ENCODE results near the gene FERD3L.

The FERD3L gene

DNA sequence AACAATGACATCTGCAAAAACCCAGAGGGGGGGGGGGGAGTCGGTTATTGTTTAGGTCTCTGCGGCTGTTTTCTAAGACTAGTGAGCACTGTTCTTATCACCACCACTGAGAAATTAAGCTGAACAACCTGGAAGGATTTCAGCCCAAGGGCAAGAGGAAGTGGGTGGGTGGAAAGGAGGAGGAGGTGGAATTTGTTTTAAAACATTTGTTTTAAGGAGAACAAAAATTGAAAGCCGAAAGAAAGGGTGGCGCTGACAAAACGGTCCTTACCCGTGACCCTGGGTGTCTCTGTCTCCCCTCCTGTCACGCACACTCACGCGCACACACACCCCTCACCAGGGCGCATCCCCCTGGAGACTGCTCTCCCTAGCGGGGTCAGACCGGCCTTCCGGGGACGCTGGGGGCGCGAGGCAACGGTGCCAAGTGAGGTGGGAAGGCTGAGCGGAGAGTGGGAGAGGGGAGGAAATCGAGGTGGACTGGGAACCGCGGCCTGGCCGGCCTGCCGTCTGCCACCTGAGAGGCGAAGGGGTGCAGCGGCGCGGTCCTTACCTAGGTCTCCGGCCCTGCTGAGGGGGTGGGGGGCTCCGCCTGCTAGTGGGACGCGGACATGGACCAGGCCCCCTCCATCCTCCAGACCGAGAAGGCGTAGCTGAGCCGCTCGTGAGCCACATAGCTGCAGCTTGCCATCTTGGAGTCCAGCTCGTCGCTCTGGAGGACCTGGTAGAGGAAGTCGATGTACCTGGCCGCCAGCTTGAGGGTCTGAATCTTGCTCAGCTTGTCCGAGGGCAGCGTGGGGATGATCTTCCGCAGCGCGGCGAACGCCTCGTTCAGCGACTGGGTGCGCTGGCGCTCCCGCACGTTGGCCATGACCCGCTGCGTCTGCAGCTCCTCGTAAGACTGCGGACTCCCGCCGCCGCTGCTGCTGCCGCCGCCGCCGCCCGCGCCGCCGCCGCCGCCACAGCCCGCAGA lies 28.8 kb downstream of the FERD3L start:
- no peak for DNase-seq

DNA sequence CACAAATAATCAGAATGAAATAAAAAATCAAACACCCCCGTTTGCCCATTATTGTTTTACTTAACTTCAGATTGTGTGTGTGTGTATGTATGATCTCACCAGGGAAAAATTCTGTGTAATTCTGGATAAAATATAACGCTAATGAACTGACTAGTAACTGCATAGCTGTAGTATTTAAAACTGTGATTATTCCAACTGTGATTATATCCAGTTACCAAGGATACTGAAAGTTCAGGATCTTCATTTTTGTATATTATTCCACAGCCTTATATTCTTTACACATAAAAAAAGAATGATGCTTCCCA lies 30.7 kb downstream of the FERD3L start:
- DNase-seq, result no peak

DNA sequence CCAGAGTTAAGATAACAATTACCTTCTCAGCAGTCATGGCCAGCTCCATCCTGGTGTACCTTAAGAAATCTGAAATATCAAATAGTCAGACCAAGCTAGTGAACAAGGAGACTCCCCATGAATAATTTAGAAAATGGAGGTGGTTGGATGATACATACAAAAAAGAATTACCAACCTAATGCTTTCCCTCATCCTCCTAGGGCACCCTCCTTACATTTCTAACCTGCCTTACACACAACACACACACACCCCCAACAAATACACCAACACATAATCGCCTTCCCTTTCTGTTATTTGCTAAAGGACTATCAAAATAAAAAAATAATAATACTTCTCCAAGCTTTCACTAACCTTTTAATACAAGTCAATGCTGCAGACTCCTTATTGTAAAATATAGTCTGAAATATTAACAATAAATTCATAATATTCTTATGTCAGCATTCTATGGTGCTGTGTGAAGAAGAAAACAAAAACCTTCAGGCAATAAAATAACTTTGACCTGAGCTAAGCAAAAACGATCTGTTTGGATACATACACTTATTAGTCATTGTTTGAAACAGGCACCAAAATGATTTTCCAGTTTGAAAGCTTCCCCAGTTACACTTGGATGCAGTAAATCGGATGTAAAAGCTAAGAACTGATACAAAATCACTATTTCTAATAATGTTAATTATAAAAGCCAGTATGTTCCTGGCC lies 31.2 kb downstream of the FERD3L start:
- no peak for DNase-seq

DNA sequence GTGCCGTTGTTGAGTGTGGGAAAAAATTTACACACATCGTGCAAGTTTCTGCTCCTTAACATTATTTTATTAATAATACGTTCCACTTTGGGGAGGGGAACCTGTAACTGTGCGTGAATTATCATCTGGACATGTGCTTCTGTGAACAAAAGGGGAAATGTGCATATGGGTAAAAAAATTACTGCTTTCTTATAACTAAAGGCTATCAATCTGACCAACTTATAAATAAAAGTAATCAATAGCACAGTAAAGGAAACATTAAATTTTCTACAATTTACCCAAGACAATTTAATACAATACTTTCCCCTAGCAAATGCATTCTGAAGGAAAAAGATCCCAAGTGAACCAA lies 32.2 kb downstream of the FERD3L start:
- no peak for DNase-seq

DNA sequence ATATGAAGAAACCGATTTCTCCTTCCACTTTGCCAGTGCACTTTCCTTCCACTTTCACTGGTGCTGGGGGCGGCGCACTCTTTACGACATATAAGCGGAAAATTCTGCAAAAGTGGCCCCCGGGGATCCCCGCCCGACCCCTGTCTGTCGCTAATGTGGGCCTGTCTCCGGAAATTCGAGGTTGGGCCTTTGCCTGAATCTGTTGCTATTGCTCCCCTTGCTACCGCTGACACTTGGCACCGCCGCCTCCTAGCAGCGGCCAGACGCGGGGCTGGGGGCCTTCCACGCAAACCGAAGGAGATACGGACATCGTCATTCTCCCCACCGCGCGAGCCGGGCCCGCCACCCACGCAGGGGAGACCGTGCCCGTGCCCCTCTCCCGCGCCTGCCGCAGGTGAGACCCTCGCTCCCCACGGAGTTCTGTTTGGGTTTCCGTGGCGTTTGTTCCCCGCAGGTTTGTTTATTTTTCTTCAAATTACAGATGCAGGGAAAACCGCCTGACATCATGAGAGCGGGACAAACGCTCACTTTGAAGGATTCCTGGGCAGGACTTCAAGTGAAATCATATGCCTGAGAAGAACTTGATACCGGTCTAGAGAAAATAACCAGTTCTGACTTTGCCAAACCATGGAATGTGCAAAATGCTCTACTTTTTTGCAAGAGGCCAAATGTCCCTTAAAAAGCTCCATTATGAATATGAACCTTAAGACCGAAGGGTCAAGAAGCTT lies 32.8 kb downstream of the FERD3L start:
- DNase-seq, result no peak

DNA sequence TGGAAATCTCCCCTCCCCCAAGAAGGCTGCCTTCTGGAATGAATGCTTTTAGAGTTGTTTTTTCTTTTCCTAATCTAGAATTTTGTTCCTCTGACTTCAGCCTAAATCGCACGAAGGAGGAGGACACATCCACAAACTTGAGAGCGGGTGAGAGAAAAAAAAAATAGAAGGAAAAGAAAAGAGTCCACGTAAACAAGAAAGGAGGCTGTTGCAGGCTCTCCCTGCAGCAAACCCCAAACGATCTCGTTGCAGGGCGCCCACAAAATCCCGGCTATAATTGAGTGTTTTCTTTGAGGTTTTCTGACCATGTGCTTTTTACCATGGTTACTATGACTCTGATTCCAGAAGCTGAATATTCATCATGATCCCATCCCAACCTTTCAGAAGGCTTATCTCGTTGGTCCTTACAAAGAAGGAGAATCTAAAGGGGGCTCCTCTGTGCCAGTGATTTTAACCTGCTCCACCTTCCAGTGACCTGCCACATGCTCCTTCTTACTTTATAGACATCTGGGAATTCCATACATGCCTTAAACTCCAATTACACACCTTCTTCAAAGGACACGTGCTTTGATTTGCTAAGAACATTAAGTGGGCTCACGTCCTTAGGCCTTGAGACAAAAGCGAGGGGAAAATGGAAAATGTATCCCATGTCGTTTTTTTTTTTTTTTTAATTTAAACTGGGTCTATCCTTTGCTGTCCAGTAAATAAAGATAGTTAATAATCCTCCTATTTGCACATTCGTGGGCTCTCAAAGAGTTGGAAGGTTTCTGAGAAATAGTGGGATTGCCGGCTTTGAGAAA lies 33.5 kb downstream of the FERD3L start:
- no peak for DNase-seq

DNA sequence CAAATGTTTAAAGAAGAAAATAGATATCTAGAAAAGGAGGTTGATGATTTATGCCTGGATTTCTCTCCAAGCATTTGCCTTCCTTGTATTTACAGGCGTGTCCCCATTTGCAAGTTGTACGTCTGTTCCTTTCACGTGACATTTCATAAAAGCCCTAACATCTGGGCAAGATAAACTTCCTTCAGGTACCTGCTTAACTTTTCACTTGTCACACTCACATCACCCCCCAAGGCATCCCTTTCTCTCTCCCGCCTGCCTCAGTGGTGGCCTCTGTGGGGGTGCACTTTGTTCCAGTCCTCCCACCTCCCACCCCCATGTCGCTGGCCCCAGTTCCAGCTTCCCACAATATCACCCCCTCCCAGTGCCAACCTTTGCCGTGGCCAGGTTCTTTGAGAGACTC lies 34.4 kb downstream of the FERD3L start:
- no peak for DNase-seq

GRCh38 chr7:19110026-19110730 lies 35.0 kb downstream of the FERD3L start:
- DNase-seq, result no peak

DNA sequence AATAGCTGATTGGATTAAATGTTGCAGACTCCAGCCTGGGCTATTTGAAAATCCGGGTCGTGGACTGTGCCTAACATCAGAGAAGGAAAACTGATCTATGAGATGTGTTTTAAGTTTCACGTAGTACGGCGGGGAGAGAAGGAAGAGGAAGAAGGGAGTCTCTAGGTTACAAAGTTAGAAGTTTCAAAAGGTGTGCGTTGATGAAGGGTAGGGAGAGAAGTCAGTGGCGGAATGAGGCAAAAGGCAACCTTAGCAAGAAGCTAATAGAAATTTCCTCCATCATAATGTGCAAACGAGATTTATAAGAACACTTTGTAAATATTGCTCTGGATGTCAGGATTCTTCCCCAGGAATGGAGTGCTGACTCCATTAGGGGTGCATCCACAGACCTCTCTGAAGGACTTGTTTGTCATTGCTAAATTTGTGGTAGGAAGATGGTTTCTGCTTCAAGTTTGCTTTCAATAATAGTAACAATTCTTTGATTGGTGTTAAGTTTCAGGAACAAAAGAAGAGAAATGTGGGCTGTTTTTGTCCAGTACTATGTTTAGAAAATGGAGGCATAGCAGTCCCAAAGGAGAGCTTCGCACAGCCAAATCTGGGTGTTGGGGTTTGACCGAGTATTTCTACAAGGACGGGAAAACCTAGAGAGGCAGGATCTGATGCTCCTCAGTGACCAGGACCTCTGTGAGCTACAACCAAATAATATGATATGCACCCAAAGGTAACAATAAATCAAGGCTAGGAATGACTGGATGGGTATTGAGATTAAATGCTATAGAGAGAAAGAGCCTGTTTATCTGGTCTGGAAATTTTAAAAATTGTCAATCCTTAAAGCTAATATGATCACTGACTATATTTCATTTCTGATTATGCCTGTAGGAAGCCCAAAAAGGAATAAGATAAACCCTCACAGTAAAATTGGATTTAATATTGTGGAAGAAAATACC lies 35.9 kb downstream of the FERD3L start:
- no peak for DNase-seq

GRCh38 chr7:19107356-19108146 lies 37.7 kb downstream of the FERD3L start:
- no peak for DNase-seq

DNA sequence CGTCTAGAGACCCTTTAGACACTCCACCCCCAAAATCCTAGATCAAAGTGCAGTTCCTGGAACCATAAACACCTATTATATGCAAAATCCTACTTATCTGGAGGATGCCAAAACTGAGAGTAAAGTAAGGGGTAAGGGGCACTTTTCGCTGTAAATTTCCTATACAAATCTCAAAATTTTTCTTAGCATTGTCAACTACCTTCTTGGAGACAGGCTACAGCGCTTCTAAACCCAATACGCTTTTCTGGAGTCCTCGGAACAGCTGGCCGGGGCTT lies 38.2 kb downstream of the FERD3L start:
- DNase-seq, result no peak

GRCh38 chr7:19106241-19107080 lies 38.8 kb downstream of the FERD3L start:
- DNase-seq, result no peak

DNA sequence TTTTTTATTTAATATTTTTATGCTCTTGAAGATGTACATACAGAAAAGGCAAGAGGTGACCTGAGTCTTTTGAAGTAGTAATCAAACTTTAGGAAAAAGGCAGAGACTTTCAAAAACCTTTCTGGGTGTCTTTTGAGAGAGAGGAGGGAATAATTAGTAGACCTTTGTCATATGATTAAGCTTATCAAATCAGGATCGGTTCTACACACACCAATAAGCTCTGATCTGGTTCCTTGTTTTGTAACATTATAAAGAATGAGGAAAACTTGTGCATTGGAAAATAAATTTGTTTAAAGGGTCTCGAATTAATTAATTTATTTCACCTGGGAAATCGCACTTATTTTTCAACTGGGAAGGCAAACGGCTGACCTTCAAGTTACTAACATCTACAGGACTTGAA lies 39.7 kb downstream of the FERD3L start:
- DNase-seq, result no peak

DNA sequence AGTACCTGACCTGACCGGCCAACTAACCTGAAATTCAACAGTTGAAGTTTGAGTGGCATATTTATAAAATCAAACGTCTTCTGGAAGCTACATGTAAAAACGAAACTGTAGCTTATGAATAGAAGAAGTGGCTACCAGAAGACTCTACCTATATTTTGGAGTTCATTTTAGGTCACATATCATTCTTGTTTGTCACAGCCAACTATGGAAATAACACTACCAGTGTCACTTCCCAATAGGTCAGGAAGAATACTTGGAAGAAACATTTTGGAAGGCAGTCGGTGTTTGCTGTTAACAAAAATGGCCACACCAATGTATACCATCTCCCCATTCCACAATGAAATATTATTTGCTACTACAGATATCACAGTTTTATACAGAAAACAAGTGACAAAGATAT lies 40.4 kb downstream of the FERD3L start:
- no peak for DNase-seq

- no peak for DNase-seq
Observed at GRCh38 chr7:19102884-19103283, 42.3 kb downstream of the FERD3L start.

GRCh38 chr7:19101909-19102308 lies 43.3 kb downstream of the FERD3L start:
- DNase-seq, result no peak

DNA sequence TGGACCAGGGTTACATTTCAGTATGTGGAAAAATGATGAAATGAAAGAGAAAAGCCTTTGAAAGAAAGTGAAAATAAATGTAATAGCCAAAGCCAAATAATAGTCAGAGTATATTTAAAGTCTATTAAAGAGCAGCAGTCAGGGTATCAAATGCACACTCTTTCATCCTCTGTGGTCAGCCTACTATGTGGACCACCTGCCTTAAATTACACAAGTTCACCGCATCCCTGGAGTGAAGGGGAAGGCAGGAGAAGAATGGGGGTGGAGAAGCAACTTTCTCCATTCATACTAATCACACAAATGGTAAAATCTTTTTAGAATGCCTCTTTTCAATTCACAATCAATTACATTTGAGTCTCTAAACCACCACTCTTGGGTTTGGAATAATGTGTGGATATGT lies 43.7 kb downstream of the FERD3L start:
- no peak for DNase-seq

DNA sequence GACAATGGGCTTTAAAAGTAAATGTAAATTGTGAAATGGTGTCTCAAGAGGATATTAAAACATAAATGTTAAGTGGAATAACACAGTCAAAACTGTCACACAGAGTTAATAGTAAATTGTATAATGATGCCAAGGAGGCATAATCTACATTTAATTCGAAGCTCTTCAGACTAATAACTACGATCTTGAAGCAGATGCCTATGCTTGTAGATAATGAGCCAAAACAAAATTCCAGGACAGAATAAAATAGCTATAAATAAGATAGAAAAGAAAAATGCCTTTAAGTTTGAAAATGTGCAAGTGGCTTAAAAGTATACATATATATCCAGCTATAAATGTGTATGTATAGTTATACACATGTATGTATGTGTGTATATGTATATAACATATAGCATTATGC lies 45.3 kb downstream of the FERD3L start:
- DNase-seq, result no peak

DNA sequence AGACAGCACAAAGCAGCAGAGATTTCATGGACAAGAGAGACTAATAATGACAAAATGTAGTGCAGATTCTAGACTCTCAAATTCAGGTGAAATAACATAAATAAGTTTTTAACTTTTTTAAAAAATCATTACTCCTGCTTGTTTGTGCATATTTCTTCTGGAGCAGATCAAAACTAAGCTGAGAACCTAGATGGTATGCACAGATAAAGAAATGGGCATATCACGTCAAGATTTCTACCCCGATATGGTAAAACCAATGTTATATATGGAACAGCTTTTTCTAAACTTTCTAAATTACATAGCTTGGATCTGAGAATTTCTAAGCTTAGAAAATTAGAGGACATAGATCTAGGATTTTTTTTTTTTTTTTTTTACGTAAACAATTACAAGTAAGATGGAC lies 46.0 kb downstream of the FERD3L start:
- DNase-seq, result no peak

DNA sequence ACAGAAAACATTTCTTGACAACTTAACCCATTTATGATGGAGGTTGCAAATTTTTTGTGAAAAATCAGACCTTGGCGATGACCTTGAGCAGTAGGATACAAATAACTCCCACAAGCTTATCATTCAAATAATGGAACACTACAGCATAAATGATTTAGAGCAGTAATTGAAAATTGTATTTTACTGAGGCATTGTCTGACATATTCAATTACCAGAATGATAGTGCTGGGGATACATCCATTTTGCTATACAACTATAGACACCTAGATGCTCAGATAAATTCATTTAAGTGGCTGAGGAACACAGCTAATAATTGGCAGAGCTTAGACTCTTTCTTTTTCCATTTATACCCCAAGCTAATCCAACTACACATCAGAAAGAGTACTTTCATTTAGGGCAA lies 46.7 kb downstream of the FERD3L start:
- DNase-seq, result no peak

Measured in GF-D8 (cell line).